Temporal lobe (tissue), 2 donors: ENCODE results near the gene THRB. TPM values are rescaled to one million over a fixed set of nuclear protein-coding genes. Genes with fewer than 3 reads are reported as not detected.

Source experiments
- small RNA-seq: library from RNA; depleted of rRNA; stranded (forward); fragments of <200 nt; gene quantifications from one replicate; pipeline ENCODE3, GENCODE V24; 2014; ENCODE audit warnings: low replicate concordance
- total RNA-seq: library from RNA; depleted of rRNA; stranded (reverse); fragments of >200 nt; gene quantifications from one replicate; pipeline ENCODE4 v1.2.3, GENCODE V29; 2014

Gene THRB
- total RNA-seq, 1 donor from 2014 or later: 54.1 TPM

Small RNA genes within 50 kb of the gene (small RNA-seq; reads per million reads assigned to genes)
- not detected for gene MIR4792
